Right cardiac atrium (tissue), 5 donors: ENCODE measurements around the gene ZNF736. TPM values are rescaled to one million over a fixed set of nuclear protein-coding genes. Genes with fewer than 3 reads are reported as not detected.
"Not testable (repeated sequence)": the region's sequence is repeated elsewhere in the genome, so short reads cannot be mapped to it uniquely, and the experiment has no call there.

Experiments used
- ATAC-seq, 2 donors: fragments of 200-7000 bp; cut with Tn5 transposase; one replicate each; pipeline versions ENCODE4 v1.8.0 to v1.9.1; 2020; ENCODE audit warnings: moderate library complexity in 2 of 2, mild to moderate bottlenecking in 1 of 2
- DNase-seq, 3 donors: peaks; one replicate each; pipeline ENCODE4 v3.0.0-alpha.2; 2020
- H3K27ac ChIP-seq: one replicate; pipeline ENCODE4 v1.5.1; 2013; ENCODE audit warnings: mild to moderate bottlenecking, low read length, control low read depth, moderate library complexity
- H3K27me3 ChIP-seq: one replicate; pipeline ENCODE4 v1.6.1; 2013; ENCODE audit not compliant: control insufficient read depth, insufficient read depth
- H3K4me1 ChIP-seq: one replicate; pipeline ENCODE4 v1.6.1; 2013; ENCODE audit warnings: low read length; ENCODE audit not compliant: control insufficient read depth, insufficient read depth
- H3K4me3 ChIP-seq: one replicate; pipeline ENCODE4 v1.5.1; 2013; ENCODE audit warnings: low read length, control low read depth
- H3K9me3 ChIP-seq: one replicate; pipeline ENCODE4 v1.6.1; 2013; ENCODE audit warnings: low read length; ENCODE audit not compliant: control insufficient read depth
- WGBS: extraction: QIAGEN DNeasy Blood & Tissue Kit; methylation state at CpG from one replicate; pipeline ENCODE4 v1.1.7; 2013; 5-methylcytosine and 5-hydroxymethylcytosine counted together
- intact Hi-C, 4 donors: fragments of 100-400 bp; cut with DNase I; formaldehyde crosslinking; loops; one replicate each; pipeline versions ENCODE4 v1.11.0 to v1.14.0; 2022 to 2023
- long read RNA-seq, 4 donors: library from polyadenylated mRNA; unstranded; transcript quantifications; one replicate each; pipeline ENCODE4 v2.0.0, GENCODE V29; 2020 to 2021
- polyA plus RNA-seq: library from polyadenylated mRNA; stranded (reverse); fragments of 200-250 nt; gene quantifications from one replicate; pipeline ENCODE4 v1.2.3, GENCODE V29; 2013
- total RNA-seq, 4 donors: library from RNA; stranded (reverse); fragmentation: NEBNext Ultra II Directional; extraction: Animal tissue kit (Norgen Biotek cat#: 25700); gene quantifications; one replicate each; pipeline ENCODE4 v1.2.1, GENCODE V29; 2021
- donor health status: healthy with polysubstance abuse.
- donor health status: DM: no; HTN: yes; CAD: no.
- donor health status: DM: no; HTN: no; CAD: no.
- donor health status: DM: no; HTN: yes; CAD: no; lungs with severe emphysema.
- donor health status: DM: yes; HTN: yes; CAD: no.

The ZNF736 gene
- total RNA-seq (1 to 10 TPM; 5.6 to 7.7 (median 7.5) TPM), polyA plus RNA-seq (2.4 TPM)
- long read RNA-seq, donor 1, partial matches to known transcripts = 0 of 6 reads
- long read RNA-seq, donor 1, other reads (novel, unspliced or antisense) = 6 of 6 reads
- long read RNA-seq, donor 2 = 0 reads
- long read RNA-seq, donor 3, full-length matches to known transcripts = 1 of 13 reads
- long read RNA-seq, donor 3, partial matches to known transcripts = 0 of 13 reads
- long read RNA-seq, donor 3, other reads (novel, unspliced or antisense) = 12 of 13 reads
- long read RNA-seq, donor 4, partial matches to known transcripts = 0 of 2 reads
- long read RNA-seq, donor 4, other reads (novel, unspliced or antisense) = 2 of 2 reads

DNA sequence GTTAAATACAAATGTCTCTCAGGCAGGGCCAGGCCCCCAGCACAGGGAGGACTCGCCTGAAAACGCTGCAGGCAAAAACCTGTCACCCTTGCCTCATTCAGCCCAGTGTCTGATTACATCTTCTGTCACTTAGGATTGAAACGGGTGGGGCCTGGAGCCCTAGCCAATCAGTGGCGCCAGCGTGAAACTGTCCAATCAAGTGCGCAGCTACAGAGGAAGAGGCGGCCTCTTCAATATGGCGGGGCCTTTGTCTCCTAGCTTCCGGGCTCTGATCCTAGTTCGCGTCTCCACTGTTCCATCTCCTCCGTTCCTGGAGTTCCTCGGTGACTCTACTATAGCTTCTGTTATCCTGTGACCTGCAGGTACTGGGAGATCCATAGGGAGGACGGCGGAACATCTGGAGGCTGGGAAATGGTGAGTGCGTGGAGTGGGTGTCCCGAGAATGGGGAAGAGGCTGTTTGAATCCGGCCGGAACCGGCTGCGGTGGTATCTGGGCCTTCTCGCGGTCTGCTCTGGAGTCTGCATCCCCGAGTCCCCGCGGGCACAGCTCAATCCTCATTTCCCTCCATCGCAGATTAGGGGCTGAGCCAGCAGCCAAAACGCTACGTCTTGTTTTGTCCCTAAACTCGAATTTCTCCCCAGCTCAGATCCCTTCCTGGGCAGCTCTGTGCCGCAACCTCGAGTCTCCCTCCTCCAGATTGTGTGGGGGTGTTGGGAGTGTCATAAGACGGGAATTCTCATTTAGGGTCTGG is at the start of gene ZNF736:
TSS of gene ZNF736 (plus strand) at position 222 of the 752 bp plus-strand sequence. CDS start at position 412, 190 bp downstream.
- intact Hi-C loops = no loop called here
- H3K9me3 ChIP-seq = no peaks in the 10 kb centered on the region
- H3K27ac ChIP-seq = peak within 1 kb of the TSS; percentile 74
- peak; percentile 100 for ATAC-seq
- H3K27me3 ChIP-seq = no peaks in the 10 kb centered on the region
- peak within 1 kb of the TSS; percentile 88 for H3K4me3 ChIP-seq
- DNase-seq = peak; percentile 91 to 95 (median 94)
- peaks cover 2% of the 10 kb centered on the region for H3K4me1 ChIP-seq
- WGBS = under 1% methylated on average over 33 of the region's 33 CpGs

DNA sequence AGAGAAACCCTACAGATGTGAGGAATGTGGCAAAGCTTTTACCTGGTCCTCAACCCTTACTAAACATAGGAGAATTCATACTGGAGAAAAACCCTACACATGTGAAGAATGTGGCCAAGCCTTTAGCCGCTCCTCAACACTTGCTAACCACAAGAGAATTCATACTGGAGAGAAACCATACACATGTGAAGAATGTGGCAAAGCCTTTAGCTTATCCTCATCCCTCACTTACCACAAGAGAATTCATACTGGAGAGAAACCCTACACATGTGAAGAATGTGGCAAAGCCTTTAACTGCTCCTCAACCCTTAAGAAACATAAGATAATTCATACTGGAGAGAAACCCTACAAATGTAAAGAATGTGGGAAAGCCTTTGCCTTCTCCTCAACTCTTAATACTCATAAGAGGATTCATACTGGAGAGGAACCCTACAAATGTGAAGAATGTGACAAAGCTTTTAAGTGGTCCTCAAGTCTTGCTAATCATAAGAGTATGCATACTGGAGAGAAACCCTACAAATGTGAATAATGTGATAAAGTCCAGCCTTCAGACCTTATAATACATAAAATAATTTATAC is 47.3 kb upstream of the ZNF736 start:
- Histone ChIP-seq H3K9me3 (no peaks in the 10 kb centered on the region), H3K27ac (no peak overlapping the region), H3K4me3 (no peak overlapping the region), H3K4me1 (no peaks in the 10 kb centered on the region), H3K27me3 (no peaks in the 10 kb centered on the region)
- no peak for ATAC-seq
- 80% methylated on average over 1 of the region's 1 CpG for WGBS
- no peak for DNase-seq
- intact Hi-C loops = no loop called here

GRCh38 chr7:64277630-64278029 is 36.1 kb upstream of the ZNF736 start:
- H3K27me3 ChIP-seq = no peaks in the 10 kb centered on the region
- no peak overlapping the region for H3K27ac ChIP-seq
- intact Hi-C loops = no loop called here
- DNase-seq (no peak), ATAC-seq (no peak)
- H3K4me3 ChIP-seq = no peak overlapping the region
- H3K9me3 ChIP-seq = no peaks in the 10 kb centered on the region
- WGBS = 37% methylated on average over 2 of the region's 2 CpGs
- no peaks in the 10 kb centered on the region for H3K4me1 ChIP-seq

- WGBS = 72% methylated on average over 1 of the region's 1 CpG
- Histone ChIP-seq H3K27me3 (no peaks in the 10 kb centered on the region), H3K27ac (no peak overlapping the region), H3K9me3 (no peaks in the 10 kb centered on the region), H3K4me3 (no peak overlapping the region), H3K4me1 (no peaks in the 10 kb centered on the region)
- intact Hi-C loops = no loop called here
- DNase-seq (no peak), ATAC-seq (no peak)
Observed at GRCh38 chr7:64294701-64295420, 18.9 kb upstream of the ZNF736 start.

DNA sequence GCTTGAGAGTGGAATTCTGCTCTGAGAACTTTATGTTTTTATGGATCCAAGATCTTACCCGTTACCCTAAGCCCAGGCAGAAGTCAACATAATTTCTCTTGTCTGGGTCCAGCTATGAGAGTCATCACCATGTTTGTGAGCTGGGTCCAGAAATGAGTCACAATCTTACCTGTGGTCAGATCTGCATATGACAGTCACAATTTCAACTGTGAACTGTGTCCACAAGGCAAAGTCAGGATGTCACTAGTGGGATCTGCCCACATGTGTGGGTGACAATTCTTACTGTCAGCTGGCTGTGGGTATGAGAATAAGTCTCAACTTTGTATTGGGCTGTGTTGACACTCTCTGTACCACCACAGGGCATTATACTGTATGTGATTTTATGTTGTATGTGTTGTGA is 16.3 kb upstream of the ZNF736 start:
- H3K27me3 ChIP-seq, H3K9me3 ChIP-seq, intact Hi-C loops, H3K27ac ChIP-seq, ATAC-seq, H3K4me3 ChIP-seq, DNase-seq, H3K4me1 ChIP-seq: not testable (repeated sequence)
- WGBS = 84% methylated on average over 1 of the region's 1 CpG

DNA sequence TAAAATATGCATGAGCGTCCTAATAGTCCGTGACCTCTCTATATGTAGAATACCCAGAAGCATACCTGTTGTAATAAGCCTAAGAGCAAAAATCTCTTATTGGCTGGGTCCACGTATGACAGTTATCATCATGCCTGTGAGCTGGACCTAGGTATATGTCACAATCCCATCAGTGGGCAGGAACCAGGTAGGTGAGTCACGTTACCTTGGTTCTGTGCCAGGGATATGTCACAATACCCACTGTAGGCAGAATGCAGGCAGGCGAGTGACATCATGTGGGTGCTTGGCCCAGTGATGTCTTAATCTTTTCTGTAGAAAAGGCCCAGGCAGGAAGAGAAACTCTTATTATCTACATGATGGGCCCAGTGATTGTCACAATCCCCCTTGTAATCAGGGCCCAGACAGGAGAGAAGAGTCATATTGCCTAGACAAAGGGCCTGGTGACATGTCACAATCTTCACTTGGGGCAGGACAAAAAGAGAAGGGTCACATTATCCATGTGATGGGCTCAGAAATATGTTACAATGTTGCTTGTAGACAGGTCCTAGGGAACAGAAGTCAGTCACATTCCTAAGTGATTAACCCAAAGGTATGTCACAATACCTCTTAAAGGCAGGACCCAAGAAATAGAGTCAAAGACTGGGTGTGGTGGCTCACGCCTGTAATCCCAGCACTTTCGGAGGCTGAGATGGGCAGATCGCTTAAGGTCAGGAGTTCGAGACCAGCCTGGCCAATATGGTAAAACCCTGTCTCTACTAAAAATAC is 12.9 kb upstream of the ZNF736 start:
- H3K9me3 ChIP-seq = no peaks in the 10 kb centered on the region
- intact Hi-C loops = loop anchor here in 1 of 4 donors (10.0 kb wide), 1 partner anchor 314 kb away; no protein-coding TSS in a partner anchor
- H3K4me1 ChIP-seq = no peaks in the 10 kb centered on the region
- no peak overlapping the region for H3K27ac ChIP-seq
- DNase-seq (no peak), ATAC-seq (no peak)
- H3K27me3 ChIP-seq = no peaks in the 10 kb centered on the region
- H3K4me3 ChIP-seq = no peak overlapping the region
- WGBS = 88% methylated on average over 9 of the region's 9 CpGs

DNA sequence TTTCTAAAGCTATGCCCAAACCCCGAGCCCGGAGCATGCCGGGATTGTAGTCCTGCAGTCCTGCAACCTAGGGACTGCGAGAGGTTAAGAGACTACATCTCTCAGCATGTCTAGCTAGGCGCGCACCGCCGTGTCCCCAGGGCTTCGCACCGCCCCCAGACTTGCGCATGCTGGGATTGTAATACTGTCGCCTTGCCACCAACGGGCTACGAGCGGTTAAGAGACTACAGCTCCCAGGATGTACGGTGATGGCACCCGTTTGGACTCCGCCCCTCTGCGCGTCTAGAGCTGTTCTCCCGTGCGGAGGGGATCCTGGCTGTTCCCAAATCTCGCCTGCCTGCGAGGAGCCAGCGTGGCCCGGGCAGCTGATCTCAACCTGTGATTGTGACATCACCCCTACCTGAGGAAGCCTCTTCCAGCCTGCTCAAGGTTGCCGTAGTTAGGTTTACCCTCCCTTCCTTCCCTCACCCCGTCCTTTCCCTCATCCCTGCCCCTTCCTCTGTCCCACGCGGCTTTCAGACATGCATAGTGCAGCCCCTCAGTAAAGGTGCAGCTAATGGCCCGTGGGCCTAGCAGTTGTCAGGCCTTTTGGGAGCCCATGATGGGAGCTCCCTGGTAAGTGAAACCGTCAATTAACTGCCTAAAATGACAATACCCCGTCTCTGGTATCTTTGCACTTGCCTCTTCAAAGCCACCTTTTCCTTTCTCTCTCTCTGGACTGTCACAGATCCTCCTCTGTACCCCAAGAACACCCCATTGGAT is 6.3 kb upstream of the ZNF736 start:
- no peaks in the 10 kb centered on the region for H3K9me3 ChIP-seq
- ATAC-seq = peak; percentile 99 to 100

GRCh38 chr7:64308016-64308270 is 5.8 kb upstream of the ZNF736 start:
- WGBS = 57% methylated on average over 7 of the region's 7 CpGs
- H3K27ac ChIP-seq = no peak overlapping the region
- no peaks in the 10 kb centered on the region for H3K27me3 ChIP-seq
- peaks cover 2% of the 10 kb centered on the region for H3K4me1 ChIP-seq
- ATAC-seq (no peak), DNase-seq (peak in 1 of 3 donors; percentile 46)
- no peaks in the 10 kb centered on the region for H3K9me3 ChIP-seq
- no peak overlapping the region for H3K4me3 ChIP-seq
- intact Hi-C loops = loop anchor here in 1 of 4 donors (10.0 kb wide), 1 partner anchor 307 kb away; no protein-coding TSS in a partner anchor

More for the DNA sequence above, 6.3 kb upstream of the ZNF736 start:
- WGBS = 4% methylated on average over 33 of the region's 33 CpGs
- Histone ChIP-seq H3K4me1 (peaks cover 2% of the 10 kb centered on the region), H3K27ac (peak overlapping the region; percentile 82), H3K27me3 (no peaks in the 10 kb centered on the region), H3K4me3 (peak overlapping the region; percentile 69)
- peak; percentile 93 to 98 (median 97) for DNase-seq
- intact Hi-C loops = loop anchor here in 1 of 4 donors (10.0 kb wide), 1 partner anchor 307 kb away; no protein-coding TSS in a partner anchor

GRCh38 chr7:64310426-64310825 is 3.3 kb upstream of the ZNF736 start:
- no peaks in the 10 kb centered on the region for H3K9me3 ChIP-seq
- intact Hi-C loops = no loop called here
- DNase-seq (no peak), ATAC-seq (no peak)
- no peak overlapping the region for H3K4me3 ChIP-seq
- no peak overlapping the region for H3K27ac ChIP-seq
- no peaks in the 10 kb centered on the region for H3K27me3 ChIP-seq
- peaks cover 4% of the 10 kb centered on the region for H3K4me1 ChIP-seq
- 82% methylated on average over 3 of the region's 3 CpGs for WGBS

DNA sequence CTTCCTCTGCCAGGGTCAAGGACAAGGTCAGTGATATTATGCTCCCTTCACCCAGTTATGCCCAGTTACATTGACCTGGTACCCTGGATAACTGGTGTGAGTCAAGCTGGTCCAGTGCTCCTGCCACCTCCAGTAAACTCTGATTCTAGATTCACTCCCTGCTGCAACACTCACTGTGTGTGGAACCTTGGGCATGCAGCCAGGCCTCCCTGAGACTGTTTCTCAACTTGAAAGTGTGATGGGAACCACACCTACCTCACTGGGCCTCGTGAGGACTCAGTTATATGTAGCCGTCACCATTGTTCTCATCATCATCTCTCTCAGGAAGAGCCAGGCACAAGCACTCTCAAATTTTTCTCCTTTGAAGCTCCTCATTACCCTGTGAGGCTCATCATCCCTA is 935 bp upstream of the ZNF736 start:
- DNase-seq (peak in 1 of 3 donors; percentile 55), ATAC-seq (no peak)
- Histone ChIP-seq H3K4me3 (no peak overlapping the region), H3K9me3 (no peaks in the 10 kb centered on the region), H3K27me3 (no peaks in the 10 kb centered on the region), H3K4me1 (peaks cover 4% of the 10 kb centered on the region), H3K27ac (no peak overlapping the region)
- WGBS = 55% methylated on average over 2 of the region's 2 CpGs
- intact Hi-C loops = no loop called here
